ENCODE measurements around the gene FAT4.
A peak's percentile ranks its signal among the peaks of the same experiment; 100 is the strongest.

The FAT4 gene, protein sequence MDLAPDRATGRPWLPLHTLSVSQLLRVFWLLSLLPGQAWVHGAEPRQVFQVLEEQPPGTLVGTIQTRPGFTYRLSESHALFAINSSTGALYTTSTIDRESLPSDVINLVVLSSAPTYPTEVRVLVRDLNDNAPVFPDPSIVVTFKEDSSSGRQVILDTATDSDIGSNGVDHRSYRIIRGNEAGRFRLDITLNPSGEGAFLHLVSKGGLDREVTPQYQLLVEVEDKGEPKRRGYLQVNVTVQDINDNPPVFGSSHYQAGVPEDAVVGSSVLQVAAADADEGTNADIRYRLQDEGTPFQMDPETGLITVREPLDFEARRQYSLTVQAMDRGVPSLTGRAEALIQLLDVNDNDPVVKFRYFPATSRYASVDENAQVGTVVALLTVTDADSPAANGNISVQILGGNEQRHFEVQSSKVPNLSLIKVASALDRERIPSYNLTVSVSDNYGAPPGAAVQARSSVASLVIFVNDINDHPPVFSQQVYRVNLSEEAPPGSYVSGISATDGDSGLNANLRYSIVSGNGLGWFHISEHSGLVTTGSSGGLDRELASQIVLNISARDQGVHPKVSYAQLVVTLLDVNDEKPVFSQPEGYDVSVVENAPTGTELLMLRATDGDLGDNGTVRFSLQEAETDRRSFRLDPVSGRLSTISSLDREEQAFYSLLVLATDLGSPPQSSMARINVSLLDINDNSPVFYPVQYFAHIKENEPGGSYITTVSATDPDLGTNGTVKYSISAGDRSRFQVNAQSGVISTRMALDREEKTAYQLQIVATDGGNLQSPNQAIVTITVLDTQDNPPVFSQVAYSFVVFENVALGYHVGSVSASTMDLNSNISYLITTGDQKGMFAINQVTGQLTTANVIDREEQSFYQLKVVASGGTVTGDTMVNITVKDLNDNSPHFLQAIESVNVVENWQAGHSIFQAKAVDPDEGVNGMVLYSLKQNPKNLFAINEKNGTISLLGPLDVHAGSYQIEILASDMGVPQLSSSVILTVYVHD (N-terminal part only)

DNA sequence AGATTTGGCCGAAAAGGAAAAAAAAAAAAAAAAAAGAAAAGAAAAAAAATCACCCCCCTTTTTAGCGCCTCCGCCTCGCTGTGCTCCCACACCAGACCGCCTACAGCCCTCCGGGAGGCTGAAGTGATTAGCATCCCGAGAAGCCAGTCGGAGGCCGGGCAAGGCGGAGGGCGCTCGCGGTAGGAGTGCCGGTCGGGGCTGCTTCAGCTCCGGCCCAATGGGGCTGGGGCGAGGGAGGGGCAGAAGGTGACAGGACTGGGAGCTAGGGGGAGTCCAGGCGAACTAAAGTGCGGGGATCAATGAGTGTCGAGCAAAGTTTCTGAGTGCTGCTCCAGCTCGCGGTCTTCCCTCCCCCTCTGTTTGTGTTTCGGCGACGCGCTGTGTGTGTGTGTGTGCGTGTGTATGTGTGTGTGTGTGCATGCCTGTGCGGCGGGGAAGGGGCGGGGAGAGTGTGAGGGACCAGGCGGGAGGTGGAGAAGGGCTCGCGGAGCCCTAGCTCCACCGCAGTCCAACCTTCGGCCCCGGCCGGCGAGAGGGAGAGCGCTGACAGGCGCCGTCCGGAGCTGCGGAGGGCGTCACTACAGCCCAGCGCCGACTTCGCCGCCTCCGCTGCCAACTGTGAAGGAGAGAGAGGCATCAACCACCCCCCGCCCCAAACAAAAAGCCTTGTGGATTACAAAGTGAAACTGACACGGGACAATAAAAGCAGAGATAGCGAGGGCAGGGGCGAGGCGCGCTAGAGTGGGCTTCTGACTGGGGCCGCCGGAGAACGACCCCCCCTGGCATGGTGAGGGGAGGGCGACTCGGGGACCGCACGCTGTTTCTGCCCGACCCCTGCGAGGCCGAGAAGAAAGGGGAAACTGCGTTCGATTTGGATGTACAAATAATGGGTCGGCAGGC is at the start of gene FAT4:
FAT4 (plus strand) TSS at position 280 of the 900 bp plus-strand sequence. CDS start 1,457 bp downstream, outside the sequence.
- peak; percentile 100 for DNase-seq (ENCODE audit: low read depth)

DNA sequence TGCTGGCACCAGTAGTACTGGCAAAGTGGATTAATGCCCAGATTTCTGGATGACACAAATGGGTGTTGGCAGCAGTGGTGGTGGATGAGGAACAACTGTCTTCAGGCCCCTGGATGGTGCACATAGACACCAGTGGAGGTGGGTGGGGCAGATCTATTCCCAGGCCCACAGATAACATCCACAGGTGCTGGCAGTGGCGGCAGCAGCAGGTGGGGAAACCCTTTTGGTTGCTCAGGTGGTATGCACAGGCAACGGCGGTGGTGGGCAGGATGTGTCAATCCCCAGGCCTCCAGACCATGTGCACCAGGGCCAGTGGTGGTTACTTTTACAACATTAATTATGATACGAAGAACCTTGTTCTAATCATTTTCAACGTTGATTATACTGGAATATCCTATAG is 48.9 kb upstream of the FAT4 start:
- DNase-seq (ENCODE audit: low read depth): no peak

- peak; percentile 89 for DNase-seq (ENCODE audit: low read depth)
These were observed 47.7 kb upstream of the FAT4 start for GRCh38 chr4:125266901-125267604.

DNA sequence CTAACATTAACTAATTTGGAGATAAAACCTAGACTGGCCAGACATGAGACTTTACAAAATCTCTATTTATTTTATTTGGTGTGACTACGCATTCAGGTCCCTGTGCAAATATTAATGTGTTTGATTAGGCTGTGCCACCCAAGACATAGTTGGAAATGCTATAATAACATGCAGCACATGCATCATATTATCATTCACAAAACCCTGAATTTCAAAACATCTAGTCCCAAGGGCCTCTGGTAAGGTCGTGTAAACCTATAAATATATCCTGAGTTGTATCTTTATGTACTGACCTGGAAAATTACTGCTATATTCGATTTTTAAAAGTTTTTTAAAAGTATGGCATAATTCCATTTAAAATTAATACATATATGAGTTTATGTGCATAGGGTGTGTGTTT is 47.1 kb upstream of the FAT4 start:
- no peak for DNase-seq (ENCODE audit: low read depth)

- DNase-seq (ENCODE audit: low read depth): peak; percentile 6
These were observed 46.5 kb upstream of the FAT4 start for GRCh38 chr4:125268068-125268755.

- no peak for DNase-seq (ENCODE audit: low read depth)
These were observed 37.9 kb upstream of the FAT4 start for GRCh38 chr4:125276811-125277210.

DNA sequence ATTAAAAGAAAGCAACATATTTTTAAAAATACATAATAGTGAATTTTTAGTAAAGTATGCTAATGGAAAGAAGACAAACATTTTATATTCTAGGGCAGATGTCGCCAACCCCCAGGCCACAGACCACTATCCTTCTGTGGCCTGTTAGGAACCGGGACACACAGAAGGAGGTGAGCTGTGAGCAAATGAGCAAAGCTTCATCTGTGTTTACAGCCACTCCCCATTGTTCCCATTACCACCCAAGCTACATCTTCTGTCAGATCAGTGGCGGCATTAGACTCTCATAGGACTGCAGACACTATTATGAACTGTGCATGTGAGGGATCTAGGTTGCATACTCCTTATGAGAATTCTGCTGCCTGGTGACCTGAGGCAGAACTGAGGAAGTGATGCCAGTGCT is 37.0 kb upstream of the FAT4 start:
- DNase-seq (ENCODE audit: low read depth): no peak

- DNase-seq (ENCODE audit: low read depth): no peak
These were observed 33.8 kb upstream of the FAT4 start for GRCh38 chr4:125280892-125281403.

GRCh38 chr4:125283707-125284279 is 31.0 kb upstream of the FAT4 start:
- DNase-seq (ENCODE audit: low read depth): peak; percentile 51

- DNase-seq (ENCODE audit: low read depth): no peak
These were observed 17.6 kb upstream of the FAT4 start for GRCh38 chr4:125297116-125297515.

GRCh38 chr4:125303058-125303457 is 11.7 kb upstream of the FAT4 start:
- DNase-seq (ENCODE audit: low read depth): peak; percentile 62

GRCh38 chr4:125303821-125304220 is 10.9 kb upstream of the FAT4 start:
- no peak for DNase-seq (ENCODE audit: low read depth)

GRCh38 chr4:125306112-125306511 is 8.6 kb upstream of the FAT4 start:
- no peak for DNase-seq (ENCODE audit: low read depth)

GRCh38 chr4:125306533-125306932 is 8.2 kb upstream of the FAT4 start:
- no peak for DNase-seq (ENCODE audit: low read depth)

- DNase-seq (ENCODE audit: low read depth): no peak
These were observed 3.3 kb upstream of the FAT4 start for GRCh38 chr4:125311503-125311902.

DNA sequence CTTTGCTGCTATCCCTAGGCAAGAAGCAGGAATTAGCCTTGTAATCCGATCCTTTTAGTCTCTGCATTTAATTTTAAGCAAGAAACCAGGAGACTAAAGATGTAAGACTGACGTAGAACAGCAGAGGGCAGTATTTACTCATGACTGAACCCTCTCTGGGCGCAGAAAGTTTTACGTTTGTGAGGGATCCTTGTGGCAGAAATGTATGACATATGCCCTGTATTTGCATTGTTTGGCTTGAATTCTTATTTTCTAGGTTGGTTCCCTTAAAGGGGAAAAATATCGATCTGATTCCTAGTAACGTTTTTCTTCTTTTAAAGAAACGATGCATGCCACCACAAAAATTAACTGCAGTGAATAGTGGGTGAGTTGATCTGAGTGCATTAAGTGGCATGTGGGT is 1.3 kb upstream of the FAT4 start:
- DNase-seq (ENCODE audit: low read depth): peak; percentile 90

GRCh38 chr4:125313989-125314667 is 627 bp upstream of the FAT4 start:
- no peak for DNase-seq (ENCODE audit: low read depth)

DNA sequence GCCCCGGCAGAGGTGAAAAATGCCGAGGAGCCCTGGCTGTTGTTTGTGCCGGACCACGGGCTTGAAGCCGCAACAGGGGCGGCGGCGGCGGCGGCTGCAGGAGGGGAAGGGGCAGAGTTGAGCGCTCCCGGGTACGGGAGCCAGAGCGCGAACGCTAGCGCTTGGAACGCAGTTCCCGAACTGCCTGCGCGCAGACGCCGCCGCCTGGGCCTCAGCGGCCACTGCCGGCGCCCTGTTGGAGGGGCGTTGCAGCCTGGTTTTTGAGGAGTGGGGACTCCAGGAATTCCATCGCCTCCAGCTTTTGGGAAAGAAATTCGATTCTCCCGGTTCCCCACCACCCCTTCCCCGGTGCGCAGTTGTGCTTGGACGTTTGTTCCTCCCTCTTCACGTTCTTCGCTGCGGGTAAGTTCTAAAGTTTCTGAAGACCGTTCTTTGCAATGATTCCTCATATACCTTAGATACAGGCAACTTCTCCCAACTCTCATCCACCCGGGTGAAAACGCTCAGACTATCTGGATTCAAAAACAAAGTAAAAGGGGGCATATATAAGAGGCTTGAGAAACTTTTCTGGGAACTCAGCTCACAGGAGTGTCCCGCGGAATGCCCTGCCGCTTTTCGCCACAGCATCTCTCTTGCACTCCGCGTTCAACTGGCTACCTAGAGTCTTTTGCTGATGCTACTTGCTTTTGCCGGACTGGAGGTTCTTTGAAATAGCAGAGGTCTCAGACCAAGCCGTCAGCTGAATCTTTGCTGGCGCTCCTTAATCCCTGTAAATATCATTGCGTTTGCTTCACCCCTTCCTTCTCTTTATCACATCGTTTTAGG is 1.0 kb downstream of the FAT4 start:
- DNase-seq (ENCODE audit: low read depth): peak; percentile 65

Measured in iris pigment epithelial cell (primary cell).